GM12878 (cell line): ENCODE results near the gene SMG6. TPM values are rescaled to one million over a fixed set of nuclear protein-coding genes. Genes with fewer than 3 reads are reported as not detected.

Experiments used
- ATAC-seq: fragments of 200-7000 bp; cut with Tn5 transposase; 3 replicates; pipeline ENCODE4 v1.9.1; 2020; ENCODE audit warnings: mild to moderate bottlenecking, moderate library complexity
- BruUV-seq: library from RNA; stranded (reverse); fragments of 400-500 nt; replicated peaks from 2 replicates; lab custom pipeline; 2021; lab: Mats Ljungman, UMichigan
- CTCF ChIA-PET: fragments of 300-600 bp; sonication (Branson Sonifier 250); formaldehyde crosslinking; extraction: SDS; loops from one replicate; lab custom pipeline; 2021; ENCODE audit warnings: inconsistent platforms; lab: Yijun Ruan, JAX
- POLR2A ChIA-PET: fragments of 350-600 bp; formaldehyde crosslinking; extraction: SDS; loops from one replicate; lab custom pipeline; 2021; ENCODE audit warnings: inconsistent platforms; lab: Charles Lee
- RAD21 ChIA-PET: fragments of 300-600 bp; sonication (Branson Sonifier 250); formaldehyde crosslinking; loops from one replicate; lab custom pipeline; 2023; ENCODE audit warnings: antibody characterized with exemption; ENCODE audit not compliant: unreplicated experiment; lab: Charles Lee
- SMC1A ChIA-PET: fragments of 300-600 bp; sonication (Branson Sonifier 250); formaldehyde crosslinking; loops from one replicate; lab custom pipeline; 2023; ENCODE audit not compliant: unreplicated experiment, uncharacterized antibody; lab: Charles Lee
- DNase-seq: peaks from one replicate; pipeline ENCODE4 v3.0.0-alpha.2; 2011; ENCODE audit warnings: low read depth, low spot score
- FAIRE-seq: peaks from 3 replicates; lab custom pipeline; 2011; peaks lifted over from hg19 to GRCh38; lab: Jason Lieb, UNC
- H2AFZ ChIP-seq: 2 replicates; pipeline ENCODE4 v1.6.0; 2011; ENCODE audit warnings: low read depth, low read length, control low read depth; ENCODE audit not compliant: control insufficient read depth
- H3K27ac ChIP-seq: 2 replicates; pipeline ENCODE4 v1.5.1; 2011; ENCODE audit warnings: control low read depth; ENCODE audit not compliant: control insufficient read depth, insufficient read depth
- H3K27me3 ChIP-seq, 2 experiments: replicated peaks in 1 of 2; 2 replicates each; pipeline versions ENCODE4 v1.6.0 to v1.6.1; 2011; ENCODE audit warnings: low read length in 1 of 2; ENCODE audit not compliant: control insufficient read depth in 2 of 2, insufficient read depth in 2 of 2
- H3K36me3 ChIP-seq, 2 experiments: 2 replicates each; pipeline ENCODE4 v1.5.1; 2011; ENCODE audit warnings: low read length in 1 of 2; ENCODE audit not compliant: control insufficient read depth in 2 of 2, insufficient read depth in 2 of 2
- H3K4me1 ChIP-seq: 2 replicates; pipeline ENCODE4 v1.6.1; 2011; ENCODE audit warnings: mild to moderate bottlenecking, low read length, moderate library complexity, mixed read lengths; ENCODE audit not compliant: control insufficient read depth, insufficient read depth
- H3K4me2 ChIP-seq: 2 replicates; pipeline ENCODE4 v1.6.0; 2011; ENCODE audit warnings: control low read depth; ENCODE audit not compliant: control insufficient read depth, insufficient read depth
- H3K4me3 ChIP-seq: fragments of 200-600 bp; sonication (generic); 2 replicates; pipeline ENCODE4 v1.5.1; 2016
- H3K79me2 ChIP-seq: 2 replicates; pipeline ENCODE4 v1.6.0; 2011; ENCODE audit warnings: low read length; ENCODE audit not compliant: control insufficient read depth, insufficient read depth
- H3K9ac ChIP-seq: 2 replicates; pipeline ENCODE4 v1.8.0; 2011; ENCODE audit warnings: low read length, control low read depth, mixed read lengths; ENCODE audit not compliant: control insufficient read depth, insufficient read depth
- H3K9me3 ChIP-seq: replicated peaks from 3 replicates; pipeline ENCODE4 v1.5.1; 2011; ENCODE audit warnings: mild to moderate bottlenecking, low read length; ENCODE audit not compliant: control insufficient read depth, insufficient read depth
- H4K20me1 ChIP-seq: 2 replicates; pipeline ENCODE4 v1.6.0; 2011; ENCODE audit not compliant: control insufficient read depth, insufficient read depth
- EED ChIP-seq: sonication (generic); IDR thresholded peaks from 2 replicates; pipeline ENCODE4 v1.6.1; 2016; ENCODE audit warnings: antibody characterized with exemption, low read depth
- EGR1 ChIP-seq, 2 experiments: IDR thresholded peaks; 1 replicate in 1 of 2; 2 replicates in 1 of 2; pipeline ENCODE4 v1.6.1; 2011 to 2012; ENCODE audit warnings: low read depth in 2 of 2, low read length in 2 of 2, borderline replicate concordance in 1 of 2, mild to moderate bottlenecking in 1 of 2, moderate library complexity in 1 of 2
- FOXM1 ChIP-seq: IDR thresholded peaks from 2 replicates; pipeline ENCODE4 v1.6.1; 2012; ENCODE audit warnings: low read depth, mild to moderate bottlenecking, inconsistent platforms, low read length, moderate library complexity
- GATAD2B ChIP-seq: fragments of 450-650 bp; conservative IDR thresholded peaks from 2 replicates; pipeline ENCODE4 v1.6.1; 2017; ENCODE audit warnings: low read depth, mild to moderate bottlenecking, moderate library complexity
- HCFC1 ChIP-seq: fragments of 150-350 bp; IDR thresholded peaks from 2 replicates; pipeline ENCODE4 v1.6.1; 2014; ENCODE audit warnings: low read length
- KAT2A ChIP-seq: conservative IDR thresholded peaks from 2 replicates; pipeline ENCODE4 v1.6.1; 2011; ENCODE audit warnings: low read depth, low read length; ENCODE audit not compliant: control insufficient read depth
- LARP7 ChIP-seq: fragments of 450-650 bp; IDR thresholded peaks from 2 replicates; pipeline ENCODE4 v1.6.1; 2017; ENCODE audit warnings: mild to moderate bottlenecking
- MEF2A ChIP-seq: IDR thresholded peaks from 2 replicates; pipeline ENCODE4 v1.6.1; 2011; ENCODE audit warnings: low read depth, mild to moderate bottlenecking, low read length, moderate library complexity; ENCODE audit not compliant: insufficient read depth
- MTA2 ChIP-seq: fragments of 450-650 bp; IDR thresholded peaks from 2 replicates; pipeline ENCODE4 v1.6.1; 2016; ENCODE audit warnings: low read depth, mild to moderate bottlenecking, moderate library complexity
- RAD21 ChIP-seq: IDR thresholded peaks from 2 replicates; pipeline ENCODE4 v1.6.1; 2011; ENCODE audit warnings: mild to moderate bottlenecking, low read depth, low read length, moderate library complexity; ENCODE audit not compliant: insufficient read depth
- RCOR1 ChIP-seq: conservative IDR thresholded peaks from 2 replicates; pipeline ENCODE4 v1.6.1; 2012; ENCODE audit warnings: low read depth, low read length, improper control_type of control experiment
- SPI1 ChIP-seq: IDR thresholded peaks from 2 replicates; pipeline ENCODE4 v1.6.1; 2011; ENCODE audit warnings: low read depth, mild to moderate bottlenecking, low read length, moderate library complexity, borderline replicate concordance; ENCODE audit not compliant: insufficient read depth
- SREBF1 ChIP-seq: IDR thresholded peaks from 2 replicates; pipeline ENCODE4 v1.6.1; 2012; ENCODE audit warnings: mild to moderate bottlenecking, low read length
- TCF12 ChIP-seq: IDR thresholded peaks from 2 replicates; pipeline ENCODE4 v1.6.1; 2011; ENCODE audit warnings: low read depth, mild to moderate bottlenecking, low read length
- WGBS: methylation state at CpG from one replicate; pipeline ENCODE4 v1.1.6; 2016; ENCODE audit warnings: low lambda C conversion rate; ENCODE audit not compliant: insufficient replicate concordance, insufficient coverage; ENCODE audit errors: missing lambda C conversion rate; 5-methylcytosine and 5-hydroxymethylcytosine counted together
- in situ Hi-C: fragments of 300-500 bp; cut with MboI; formaldehyde crosslinking; loops from 9 replicates; pipeline ENCODE4 v1.14.3; 2018; ENCODE audit warnings: mixed read lengths
- intact Hi-C: fragments of 100-400 bp; cut with micrococcal nuclease; formaldehyde crosslinking; loops from one replicate; pipeline ENCODE4 v1.14.2; 2022; ENCODE audit not compliant: unreplicated experiment
- polyA plus RNA-seq, 11 experiments: library from polyadenylated mRNA; depleted of rRNA in 4 of 11; unstranded in 6 of 11; stranded (reverse) in 5 of 11; fragments of >200 nt; fragmentation: Nextera tagmentation in 4 of 11; fragmentation: Illumina TruSeq in 1 of 11; extraction: Ambion mirVana in 4 of 11; extraction: Trizol in 1 of 11; gene quantifications; 1 replicate in 1 of 11; 2 replicates in 10 of 11; pipeline versions ENCODE4 v1.2.1 to v1.2.3, GENCODE V29; 2011 to 2016; ENCODE audit warnings: inconsistent platforms in 2 of 11, missing spikeins in 2 of 11, low read depth in 1 of 11
- total RNA-seq, 4 experiments: library from RNA; depleted of rRNA in 3 of 4; stranded (reverse); fragments of >200 nt in 3 of 4; fragmentation: Illumina TruSeq in 1 of 4; extraction: Trizol in 1 of 4; gene quantifications; 2 replicates each; pipeline versions ENCODE4 v1.2.1 to v1.2.3, GENCODE V29; 2013 to 2021
- TF ChIP-seq, protein P1 (sequence below): fragments of 450-650 bp; IDR thresholded peaks from 2 replicates; pipeline ENCODE4 v1.6.1; 2017; ENCODE audit warnings: borderline replicate concordance
- TF ChIP-seq, protein P2 (sequence below): fragments of 450-650 bp; formaldehyde crosslinking; IDR thresholded peaks from 2 replicates; pipeline ENCODE4 v1.4.0; 2022; ENCODE audit warnings: mild to moderate bottlenecking, moderate library complexity
- TF ChIP-seq, protein P3 (sequence below): IDR thresholded peaks from 2 replicates; pipeline ENCODE4 v1.6.1; 2011; ENCODE audit warnings: low read depth, mild to moderate bottlenecking, low read length, moderate library complexity, borderline replicate concordance; ENCODE audit errors: extremely low read depth

The SMG6 gene
- total and polyA plus RNA-seq, 10 of the 15 experiments (the other 5 are each of a cell fraction or from before 2014, with no cell fraction given): 0.58 to 28.7 (median 15.7) TPM

DNA sequence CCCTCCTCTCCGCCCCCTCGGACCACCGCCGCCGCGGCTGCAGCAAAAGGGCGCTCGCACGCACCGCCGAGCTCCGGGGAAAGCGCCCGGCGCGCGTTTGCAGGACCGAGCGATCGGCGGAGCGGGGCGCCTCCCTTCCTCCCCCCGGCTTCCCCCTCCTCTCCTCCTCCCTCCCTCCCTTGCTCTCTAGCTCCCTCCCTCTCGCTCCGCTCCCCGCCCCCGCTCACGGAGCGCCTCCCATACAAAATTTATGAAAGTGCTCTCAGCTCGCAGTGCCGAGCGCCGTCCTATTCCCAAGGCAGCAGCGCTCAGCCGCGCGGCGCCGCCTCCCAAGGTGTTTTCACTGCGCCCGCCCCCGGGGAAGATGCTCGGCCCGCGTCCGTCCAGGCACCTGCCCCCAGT lies 278.4 kb downstream of the SMG6 start, which contains the start of gene RTN4RL1:
TSS of gene RTN4RL1 (minus strand) at position 115 of the 402 bp plus-strand sequence. CDS start 469 bp downstream, outside the sequence.
- CTCF ChIA-PET: interaction anchor here (1.0 kb wide), 1 partner anchor 304 kb away, joined by 4 read pairs; no protein-coding TSS in a partner anchor
- RAD21 ChIA-PET: no interaction called here
- peaks cover 4% of the 10 kb centered on the region for H3K4me1 ChIP-seq
- in situ Hi-C loops: no loop called here
- TF ChIP-seq MEF2A (no peak), EED (no peak), FOXM1 (no peak), RAD21 (no peak), LARP7 (0 out of 2 replicates have a peak, but pooled peaks have one; percentile 3), KAT2A (no peak), SREBF1 (no peak), MTA2 (no peak), RCOR1 (no peak), TCF12 (no peak), EGR1 (IDR thresholded peaks at IDR 0.05; ENCODE audit: borderline replicate concordance in 1 of 2, low read depth in 2 of 2, low read length in 2 of 2) (peak in 1 of 2 experiments; percentile 55; a peak in 1 of 3 replicates), HCFC1 (no peak), SPI1 (no peak), GATAD2B (no peak)
- TF ChIP-seq, protein P1, sequence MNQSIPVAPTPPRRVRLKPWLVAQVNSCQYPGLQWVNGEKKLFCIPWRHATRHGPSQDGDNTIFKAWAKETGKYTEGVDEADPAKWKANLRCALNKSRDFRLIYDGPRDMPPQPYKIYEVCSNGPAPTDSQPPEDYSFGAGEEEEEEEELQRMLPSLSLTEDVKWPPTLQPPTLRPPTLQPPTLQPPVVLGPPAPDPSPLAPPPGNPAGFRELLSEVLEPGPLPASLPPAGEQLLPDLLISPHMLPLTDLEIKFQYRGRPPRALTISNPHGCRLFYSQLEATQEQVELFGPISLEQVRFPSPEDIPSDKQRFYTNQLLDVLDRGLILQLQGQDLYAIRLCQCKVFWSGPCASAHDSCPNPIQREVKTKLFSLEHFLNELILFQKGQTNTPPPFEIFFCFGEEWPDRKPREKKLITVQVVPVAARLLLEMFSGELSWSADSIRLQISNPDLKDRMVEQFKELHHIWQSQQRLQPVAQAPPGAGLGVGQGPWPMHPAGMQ: no peak
- TF ChIP-seq, protein P2, sequence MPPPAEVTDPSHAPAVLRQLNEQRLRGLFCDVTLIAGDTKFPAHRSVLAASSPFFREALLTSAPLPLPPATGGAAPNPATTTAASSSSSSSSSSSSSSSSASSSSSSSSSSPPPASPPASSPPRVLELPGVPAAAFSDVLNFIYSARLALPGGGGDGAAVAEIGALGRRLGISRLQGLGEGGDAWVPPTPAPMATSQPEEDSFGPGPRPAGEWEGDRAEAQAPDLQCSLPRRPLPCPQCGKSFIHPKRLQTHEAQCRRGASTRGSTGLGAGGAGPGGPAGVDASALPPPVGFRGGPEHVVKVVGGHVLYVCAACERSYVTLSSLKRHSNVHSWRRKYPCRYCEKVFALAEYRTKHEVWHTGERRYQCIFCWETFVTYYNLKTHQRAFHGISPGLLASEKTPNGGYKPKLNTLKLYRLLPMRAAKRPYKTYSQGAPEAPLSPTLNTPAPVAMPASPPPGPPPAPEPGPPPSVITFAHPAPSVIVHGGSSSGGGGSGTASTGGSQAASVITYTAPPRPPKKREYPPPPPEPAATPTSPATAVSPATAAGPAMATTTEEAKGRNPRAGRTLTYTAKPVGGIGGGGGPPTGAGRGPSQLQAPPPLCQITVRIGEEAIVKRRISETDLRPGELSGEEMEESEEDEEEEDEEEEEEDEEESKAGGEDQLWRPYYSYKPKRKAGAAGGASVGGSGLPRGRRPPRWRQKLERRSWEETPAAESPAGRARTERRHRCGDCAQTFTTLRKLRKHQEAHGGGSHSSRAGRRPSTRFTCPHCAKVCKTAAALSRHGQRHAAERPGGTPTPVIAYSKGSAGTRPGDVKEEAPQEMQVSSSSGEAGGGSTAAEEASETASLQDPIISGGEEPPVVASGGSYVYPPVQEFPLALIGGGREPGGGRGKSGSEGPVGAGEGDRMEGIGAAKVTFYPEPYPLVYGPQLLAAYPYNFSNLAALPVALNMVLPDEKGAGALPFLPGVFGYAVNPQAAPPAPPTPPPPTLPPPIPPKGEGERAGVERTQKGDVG (CRISPR knock-in tag): no peak
- TF ChIP-seq, protein P3, sequence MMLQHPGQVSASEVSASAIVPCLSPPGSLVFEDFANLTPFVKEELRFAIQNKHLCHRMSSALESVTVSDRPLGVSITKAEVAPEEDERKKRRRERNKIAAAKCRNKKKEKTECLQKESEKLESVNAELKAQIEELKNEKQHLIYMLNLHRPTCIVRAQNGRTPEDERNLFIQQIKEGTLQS: no peak
- TF ChIP-seq, all 136 proteins: peak for 2
- no peak for ATAC-seq
- no peak within 1 kb of the TSS for H3K27ac ChIP-seq
- H3K9me3 ChIP-seq: no peaks in the 10 kb centered on the region
- peaks cover 18 to 21% of the 10 kb centered on the region in 2 experiments for H3K27me3 ChIP-seq
- FAIRE-seq: no peak
- H2AFZ ChIP-seq: peak within 1 kb of the TSS; percentile 7; the same call in 1 of the 2 replicates
- no peak within 1 kb of the TSS for H3K9ac ChIP-seq
- H3K4me2 ChIP-seq: peak within 1 kb of the TSS; percentile 77
- peak within 1 kb of the TSS; percentile 74 for H3K4me3 ChIP-seq
- 2% methylated on average over 19 of the region's 47 CpGs for WGBS
- H4K20me1 ChIP-seq: no peaks in the 10 kb centered on the region
- no peaks in the 10 kb centered on the region for H3K36me3 ChIP-seq
- BruUV-seq: no TSS peak
- intact Hi-C loops: no loop called here
- SMC1A ChIA-PET: interaction anchor here (1.1 kb wide), 1 partner anchor 141 kb away, joined by 3 read pairs; no protein-coding TSS in a partner anchor
- DNase-seq: no peak
- POLR2A ChIA-PET: no interaction called here
- peaks cover 2% of the 10 kb centered on the region; the same call in 1 of the 2 replicates for H3K79me2 ChIP-seq
